Cardiac muscle cell (in vitro differentiated cells and primary cell): ENCODE results near the gene GSK3A. TPM values are rescaled to one million over a fixed set of nuclear protein-coding genes. Genes with fewer than 3 reads are reported as not detected.

Experiments used
- DNase-seq, 2 donors: peaks; one replicate each; pipeline versions ENCODE4 v3.0.0 to v3.0.0-alpha.2; 2010 to 2017; ENCODE audit warnings: low read depth in 1 of 2, low spot score in 1 of 2
- H3K27ac ChIP-seq: fragments of 200-600 bp; sonication (generic); 2 replicates; pipeline ENCODE4 v1.5.1; 2016
- H3K27me3 ChIP-seq: fragments of 200-600 bp; sonication (generic); 2 replicates; pipeline ENCODE4 v1.6.0; 2016; ENCODE audit warnings: control low read depth
- H3K36me3 ChIP-seq: fragments of 200-600 bp; sonication (generic); 2 replicates; pipeline ENCODE4 v1.5.1; 2016; ENCODE audit warnings: control low read depth
- H3K4me1 ChIP-seq: fragments of 200-600 bp; sonication (generic); 2 replicates; pipeline ENCODE4 v1.8.1; 2017; ENCODE audit warnings: low read depth, mild to moderate bottlenecking, mixed run types
- H3K4me3 ChIP-seq: fragments of 200-600 bp; sonication (generic); 2 replicates; pipeline ENCODE4 v1.5.1; 2016; ENCODE audit warnings: mild to moderate bottlenecking
- H3K9me3 ChIP-seq: fragments of 200-600 bp; sonication (generic); 2 replicates; pipeline ENCODE4 v1.5.1; 2017; ENCODE audit warnings: low read depth, mild to moderate bottlenecking, control low read depth
- polyA plus RNA-seq: library from polyadenylated mRNA; unstranded; fragments of >200 nt; fragmentation: Nextera tagmentation; extraction: Ambion mirVana; gene quantifications from 2 replicates; pipeline ENCODE4 v1.2.1, GENCODE V29; 2016
- total RNA-seq: library from RNA; depleted of rRNA; stranded (reverse); fragments of >200 nt; gene quantifications from 2 replicates; pipeline ENCODE4 v1.2.3, GENCODE V29; 2016
- TF ChIP-seq, protein P1 (sequence below): IDR thresholded peaks from 2 replicates; pipeline ENCODE4 v1.5.1; 2012; ENCODE audit warnings: low read depth, mild to moderate bottlenecking, low read length

The GSK3A gene
- total and polyA plus RNA-seq, 2 experiments from 2014 or later: 28.0 to 40.2 TPM

DNA sequence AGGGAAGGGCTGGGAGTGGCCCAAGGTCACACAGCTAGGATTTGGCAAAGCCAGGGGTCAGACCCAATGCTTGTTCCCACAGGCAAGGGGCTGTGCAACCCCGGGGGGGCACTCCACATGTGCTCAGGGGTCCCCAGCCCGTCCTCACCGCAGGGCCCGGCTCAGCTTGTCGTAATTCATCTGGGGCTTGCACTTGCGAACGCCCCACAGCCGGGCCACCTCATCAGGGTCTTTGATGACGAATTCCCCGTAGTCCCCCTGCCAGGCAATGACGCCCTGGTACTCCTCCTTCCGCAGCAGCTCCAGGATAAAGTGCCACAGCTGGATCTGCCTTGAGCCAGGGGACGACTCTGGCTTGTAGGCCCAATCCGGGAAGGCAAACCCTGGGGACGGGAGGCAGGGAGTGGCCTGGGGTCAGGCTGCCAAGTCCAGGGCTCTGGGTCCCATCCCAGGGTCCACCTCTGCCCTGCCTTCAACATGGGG lies 7.8 kb upstream of the GSK3A start:
- peak overlapping the region; percentile 95 for H3K27ac ChIP-seq
- H3K36me3 ChIP-seq: no peaks in the 10 kb centered on the region
- TF ChIP-seq, protein P1, sequence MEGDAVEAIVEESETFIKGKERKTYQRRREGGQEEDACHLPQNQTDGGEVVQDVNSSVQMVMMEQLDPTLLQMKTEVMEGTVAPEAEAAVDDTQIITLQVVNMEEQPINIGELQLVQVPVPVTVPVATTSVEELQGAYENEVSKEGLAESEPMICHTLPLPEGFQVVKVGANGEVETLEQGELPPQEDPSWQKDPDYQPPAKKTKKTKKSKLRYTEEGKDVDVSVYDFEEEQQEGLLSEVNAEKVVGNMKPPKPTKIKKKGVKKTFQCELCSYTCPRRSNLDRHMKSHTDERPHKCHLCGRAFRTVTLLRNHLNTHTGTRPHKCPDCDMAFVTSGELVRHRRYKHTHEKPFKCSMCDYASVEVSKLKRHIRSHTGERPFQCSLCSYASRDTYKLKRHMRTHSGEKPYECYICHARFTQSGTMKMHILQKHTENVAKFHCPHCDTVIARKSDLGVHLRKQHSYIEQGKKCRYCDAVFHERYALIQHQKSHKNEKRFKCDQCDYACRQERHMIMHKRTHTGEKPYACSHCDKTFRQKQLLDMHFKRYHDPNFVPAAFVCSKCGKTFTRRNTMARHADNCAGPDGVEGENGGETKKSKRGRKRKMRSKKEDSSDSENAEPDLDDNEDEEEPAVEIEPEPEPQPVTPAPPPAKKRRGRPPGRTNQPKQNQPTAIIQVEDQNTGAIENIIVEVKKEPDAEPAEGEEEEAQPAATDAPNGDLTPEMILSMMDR: no peak
- H3K4me1 ChIP-seq: peaks cover 22% of the 10 kb centered on the region
- no peaks in the 10 kb centered on the region for H3K27me3 ChIP-seq
- no peaks in the 10 kb centered on the region for H3K9me3 ChIP-seq
- no peak overlapping the region for H3K4me3 ChIP-seq
- no peak for DNase-seq

DNA sequence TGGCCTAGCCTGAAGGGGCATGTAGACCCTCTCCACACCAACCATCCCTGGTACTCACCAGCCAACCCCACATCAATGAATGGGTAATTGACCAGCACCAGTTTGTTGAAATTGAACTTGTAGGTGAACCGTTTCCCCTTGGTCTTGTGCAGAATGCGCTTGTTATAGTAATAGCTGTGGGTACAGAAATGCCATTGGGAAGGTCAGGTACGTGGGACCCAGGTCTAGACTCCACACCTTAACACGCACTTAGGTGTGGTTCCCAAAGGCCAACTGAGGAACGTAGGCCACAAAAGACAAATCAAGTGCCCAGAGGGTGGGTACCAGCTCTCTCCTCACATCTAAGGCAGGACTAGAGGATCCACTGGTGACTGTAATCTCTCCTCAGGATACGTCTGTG lies 7.4 kb upstream of the GSK3A start:
- Histone ChIP-seq H3K4me3 (no peak overlapping the region), H3K9me3 (no peaks in the 10 kb centered on the region), H3K27ac (peak overlapping the region; percentile 95), H3K36me3 (no peaks in the 10 kb centered on the region), H3K4me1 (peaks cover 26% of the 10 kb centered on the region), H3K27me3 (no peaks in the 10 kb centered on the region)
- no peak for DNase-seq
- TF ChIP-seq, protein P1: no peak

DNA sequence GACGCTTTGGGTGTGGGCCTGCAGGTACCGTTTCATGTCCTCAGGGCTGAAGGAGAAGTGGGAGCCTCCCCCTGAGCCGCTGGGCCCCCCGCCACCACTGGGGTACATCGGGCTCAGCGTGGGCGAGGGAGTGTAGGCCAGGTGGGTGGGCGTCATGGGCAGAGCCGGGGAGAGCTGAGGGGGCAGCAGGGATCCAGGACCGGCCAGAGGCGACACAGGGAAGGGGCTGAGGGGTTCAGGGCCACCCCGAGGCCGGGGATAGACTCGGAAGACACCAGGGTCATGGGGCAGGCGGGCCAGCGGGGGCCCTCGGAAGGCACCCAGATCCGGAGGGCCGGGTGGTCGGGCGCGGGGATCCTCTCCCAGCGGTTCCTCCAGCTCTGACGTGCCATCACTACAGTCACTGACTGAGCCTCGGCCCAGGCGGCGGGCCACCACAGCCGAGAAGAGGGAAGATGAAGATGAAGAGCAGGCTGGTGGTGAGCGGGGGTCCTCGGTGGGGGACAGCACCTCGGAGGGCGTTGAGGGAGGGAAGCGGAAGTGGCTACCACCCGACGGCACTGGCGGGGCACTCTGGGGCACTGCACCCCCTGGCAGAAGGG lies 6.8 kb upstream of the GSK3A start:
- no peaks in the 10 kb centered on the region for H3K27me3 ChIP-seq
- H3K9me3 ChIP-seq: no peaks in the 10 kb centered on the region
- peaks cover 26% of the 10 kb centered on the region for H3K4me1 ChIP-seq
- H3K4me3 ChIP-seq: no peak overlapping the region
- no peak for DNase-seq
- H3K36me3 ChIP-seq: no peaks in the 10 kb centered on the region
- TF ChIP-seq, protein P1: no peak
- peak overlapping the region; percentile 30 for H3K27ac ChIP-seq

DNA sequence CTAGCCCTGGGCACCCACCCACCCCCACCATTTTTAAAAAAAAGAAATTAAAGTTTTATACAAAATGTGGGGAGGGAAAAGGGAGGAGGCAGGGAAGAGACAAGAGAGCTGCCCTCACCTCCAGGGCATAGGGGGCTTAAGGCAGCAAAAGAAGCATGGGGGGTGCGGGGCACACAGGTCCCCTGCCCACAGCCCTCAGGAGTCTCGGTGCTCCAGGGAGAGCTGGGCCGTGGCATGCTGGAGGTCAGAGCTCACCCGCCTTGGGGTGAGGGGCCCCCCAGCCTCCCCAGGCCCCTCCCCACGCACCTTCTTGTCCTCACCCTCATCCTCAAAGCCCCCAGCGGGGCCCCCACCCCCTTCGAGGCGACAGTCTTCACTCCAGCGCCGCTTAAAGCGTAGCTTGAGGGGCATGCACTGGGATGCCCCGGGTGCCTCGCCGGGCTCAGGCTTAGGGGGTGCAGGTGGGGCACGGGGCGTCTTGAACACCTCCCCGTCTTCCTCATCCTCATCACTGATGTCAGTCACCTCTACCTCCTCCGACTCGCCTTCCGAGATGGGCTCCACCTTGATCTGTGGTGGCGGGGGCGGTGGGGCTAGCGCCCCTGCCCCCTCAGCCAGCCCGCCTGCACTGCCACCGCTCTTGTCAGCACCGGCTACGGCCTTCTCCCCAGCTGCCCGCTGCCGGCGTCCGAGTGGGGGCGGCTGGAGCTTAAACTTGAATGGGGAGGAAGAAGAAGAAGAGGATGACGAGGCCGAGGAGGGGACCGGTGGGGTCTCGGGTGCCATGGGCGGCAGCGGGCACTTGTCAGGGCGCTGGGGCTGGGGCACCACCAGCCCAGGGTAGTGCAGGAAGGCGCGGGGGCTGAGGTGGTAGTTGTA lies 6.1 kb upstream of the GSK3A start:
- DNase-seq: no peak
- Histone ChIP-seq H3K4me1 (peaks cover 26% of the 10 kb centered on the region), H3K9me3 (no peaks in the 10 kb centered on the region), H3K27ac (peak overlapping the region; percentile 80), H3K4me3 (no peak overlapping the region), H3K27me3 (no peaks in the 10 kb centered on the region), H3K36me3 (no peaks in the 10 kb centered on the region)
- TF ChIP-seq, protein P1: no peak

DNA sequence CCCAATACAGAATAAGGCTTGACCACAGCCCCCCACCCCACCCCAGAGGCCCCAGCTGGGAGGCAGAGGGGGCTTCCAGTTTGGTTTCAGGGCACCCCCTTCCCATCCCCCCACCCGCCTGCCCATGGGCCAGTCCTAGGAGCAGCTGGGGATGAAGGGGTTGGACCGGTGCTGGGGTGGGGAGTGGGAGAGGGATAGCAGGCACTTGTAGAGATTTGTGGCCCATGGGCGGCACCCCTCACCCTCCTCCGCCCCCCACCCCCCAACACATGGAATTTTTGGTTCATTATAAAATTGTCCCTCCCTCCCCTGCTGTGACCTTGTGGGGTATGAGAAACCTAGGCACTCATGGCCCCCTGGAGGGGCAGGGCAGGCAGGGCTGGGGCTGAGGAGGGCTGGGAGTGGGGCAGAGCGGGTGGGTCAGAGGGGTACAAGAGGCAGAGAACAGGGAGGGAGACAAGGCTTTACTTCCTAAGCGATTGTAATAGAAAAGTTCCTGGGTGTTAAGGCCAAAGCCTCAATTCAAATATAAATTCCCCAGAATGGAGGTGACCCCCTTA lies 5.3 kb upstream of the GSK3A start:
- H3K27ac ChIP-seq: peak overlapping the region; percentile 80
- H3K9me3 ChIP-seq: no peaks in the 10 kb centered on the region
- no peak for DNase-seq
- no peak overlapping the region for H3K4me3 ChIP-seq
- TF ChIP-seq, protein P1: no peak
- no peaks in the 10 kb centered on the region for H3K27me3 ChIP-seq
- no peaks in the 10 kb centered on the region for H3K36me3 ChIP-seq
- H3K4me1 ChIP-seq: peaks cover 23% of the 10 kb centered on the region
